GM18873 (cell line): ENCODE data around the gene DLG5.

Source experiments
- ATAC-seq: cut with Tn5 transposase; IDR thresholded peaks from one replicate; pipeline ENCODE4 v1.9.1; 2021; ENCODE audit warnings: mild to moderate bottlenecking, moderate library complexity, moderate number of reproducible peaks; ENCODE audit not compliant: unreplicated experiment, low FRiP score

The DLG5 gene

GRCh38 chr10:77829356-77829755, 97.2 kb downstream of the DLG5 start:
- no peak for ATAC-seq

GRCh38 chr10:77828377-77828776, 98.2 kb downstream of the DLG5 start:
- ATAC-seq = no peak

DNA sequence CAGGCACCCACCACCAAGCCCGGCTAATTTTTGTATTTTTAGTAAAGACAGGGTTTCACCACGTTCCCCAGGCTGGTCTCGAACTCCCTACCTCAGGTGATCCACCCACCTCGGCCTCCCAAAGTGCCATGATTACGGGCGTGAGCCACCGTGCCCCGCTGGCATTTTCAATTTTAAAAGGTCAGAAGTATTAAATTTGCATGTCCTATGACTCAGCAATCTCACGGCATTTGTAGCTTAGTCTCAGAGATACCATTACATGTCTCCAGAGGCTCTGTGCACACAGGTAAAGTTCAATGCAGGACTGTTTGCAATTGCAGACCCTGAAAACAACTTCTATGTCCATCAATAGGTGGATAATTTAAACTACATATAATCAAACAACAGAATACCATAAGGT, 99.2 kb downstream of the DLG5 start:
- ATAC-seq = no peak

DNA sequence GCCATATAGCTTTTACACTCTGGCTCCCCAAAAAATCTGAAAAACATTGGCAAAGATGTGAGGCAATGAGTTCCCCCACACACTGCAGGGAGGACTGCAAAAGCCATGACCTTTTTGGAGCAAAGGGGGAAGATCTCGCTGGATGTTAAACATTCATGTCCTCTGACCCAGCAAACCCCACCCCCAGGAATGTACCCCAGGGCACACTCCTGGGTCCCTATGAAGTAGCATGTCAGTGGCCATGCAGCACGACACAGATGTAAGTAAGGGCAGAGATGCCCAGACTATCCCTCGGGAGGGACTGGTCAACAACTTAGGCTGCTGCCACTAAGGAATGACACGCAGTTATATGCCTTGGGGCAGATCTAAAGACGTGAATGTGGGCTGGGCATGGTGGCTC, 100.6 kb downstream of the DLG5 start:
- ATAC-seq = no peak

DNA sequence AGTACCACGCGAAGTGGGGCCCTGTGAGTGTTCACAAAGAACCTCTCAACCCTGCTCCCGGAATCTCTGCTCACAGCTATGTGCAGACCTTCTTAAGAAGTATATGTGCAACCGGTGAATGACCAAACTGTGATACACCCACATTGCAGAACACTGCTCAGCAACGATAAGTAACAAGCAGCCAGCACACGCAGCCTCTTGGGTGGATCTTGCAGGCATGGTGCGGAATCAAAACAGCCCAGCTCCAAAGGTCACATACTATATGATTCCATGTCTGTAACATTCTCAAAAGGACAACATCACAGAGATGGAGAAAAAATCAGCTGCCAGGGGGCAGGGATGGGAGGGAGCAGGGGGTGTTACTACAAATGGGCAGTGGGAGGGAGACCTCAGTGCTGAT, 101.6 kb downstream of the DLG5 start:
- no peak for ATAC-seq

DNA sequence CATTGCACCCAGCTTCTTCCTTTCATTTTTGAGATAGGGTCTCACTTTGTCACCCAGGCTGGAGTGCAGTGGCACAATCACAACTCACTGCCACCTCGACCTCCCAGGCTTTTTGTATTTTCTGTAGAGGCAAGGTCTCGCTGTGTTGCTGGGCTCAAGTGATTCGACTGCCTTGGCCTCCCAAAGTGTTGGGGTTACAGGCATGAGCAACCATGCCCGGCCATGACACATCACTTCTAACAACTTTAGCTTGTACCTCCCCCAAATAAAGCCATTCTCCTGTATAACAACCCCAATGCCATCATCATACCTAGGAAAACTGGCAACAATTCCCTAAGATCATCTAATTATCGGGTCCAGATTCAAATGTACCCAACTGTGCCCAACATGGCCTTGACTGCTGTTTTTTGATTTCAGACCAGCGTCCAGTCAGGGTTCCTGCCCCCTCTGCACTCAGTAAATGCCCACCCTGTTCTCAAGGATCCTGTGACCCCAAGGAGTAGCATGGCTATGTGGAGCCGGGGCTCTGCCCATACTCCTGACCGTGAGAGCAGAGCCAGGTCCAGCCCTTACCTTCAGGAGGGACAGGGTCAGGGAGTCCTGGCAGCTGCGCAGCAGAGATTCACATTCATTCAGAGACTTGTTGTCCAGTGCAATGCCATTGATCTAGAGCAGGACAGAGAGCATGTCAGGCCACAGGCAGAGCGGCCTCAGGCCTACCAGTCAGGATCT, 102.6 kb downstream of the DLG5 start:
- no peak for ATAC-seq

- ATAC-seq = no peak
Observed at GRCh38 chr10:77821551-77821950, 105.0 kb downstream of the DLG5 start.

DNA sequence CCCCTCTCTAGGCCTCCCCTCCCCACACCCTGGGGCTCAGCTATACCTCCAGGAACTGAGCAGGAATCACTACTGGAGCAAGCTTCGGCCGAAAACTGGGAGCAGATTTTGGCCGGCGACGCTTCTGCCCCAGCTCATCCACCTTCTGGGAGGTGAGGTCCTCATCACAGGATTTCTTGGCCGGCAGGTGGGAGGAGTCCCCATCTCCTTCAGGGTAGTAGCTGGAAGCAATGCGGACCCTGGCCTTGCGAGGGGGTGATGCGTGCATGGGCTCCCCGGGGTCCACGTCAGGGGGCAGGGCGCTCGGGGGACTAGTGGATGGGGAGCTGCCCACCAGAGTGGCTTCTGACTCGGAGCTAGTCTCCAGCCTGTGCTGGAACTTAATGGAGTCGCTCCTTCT, 105.5 kb downstream of the DLG5 start:
- no peak for ATAC-seq

DNA sequence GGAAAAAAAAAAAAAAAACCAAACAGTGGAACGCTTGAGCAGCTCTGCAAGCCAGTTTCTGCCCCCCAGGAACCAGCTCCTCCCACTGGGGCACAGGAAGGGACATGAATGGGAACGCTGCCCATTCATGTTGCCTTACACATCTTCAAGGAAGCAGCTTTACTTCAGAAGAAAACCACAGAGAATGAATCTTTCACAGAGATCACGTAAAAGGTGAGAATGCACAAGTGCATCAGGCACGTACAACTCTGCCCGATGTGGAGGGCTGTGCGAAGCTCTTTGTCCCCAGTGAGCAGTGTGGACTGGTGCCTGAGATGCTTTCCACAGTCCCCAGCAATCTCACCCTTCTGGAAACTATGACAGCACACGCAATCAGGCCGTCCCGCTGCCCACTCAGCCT, 106.2 kb downstream of the DLG5 start:
- no peak for ATAC-seq

DNA sequence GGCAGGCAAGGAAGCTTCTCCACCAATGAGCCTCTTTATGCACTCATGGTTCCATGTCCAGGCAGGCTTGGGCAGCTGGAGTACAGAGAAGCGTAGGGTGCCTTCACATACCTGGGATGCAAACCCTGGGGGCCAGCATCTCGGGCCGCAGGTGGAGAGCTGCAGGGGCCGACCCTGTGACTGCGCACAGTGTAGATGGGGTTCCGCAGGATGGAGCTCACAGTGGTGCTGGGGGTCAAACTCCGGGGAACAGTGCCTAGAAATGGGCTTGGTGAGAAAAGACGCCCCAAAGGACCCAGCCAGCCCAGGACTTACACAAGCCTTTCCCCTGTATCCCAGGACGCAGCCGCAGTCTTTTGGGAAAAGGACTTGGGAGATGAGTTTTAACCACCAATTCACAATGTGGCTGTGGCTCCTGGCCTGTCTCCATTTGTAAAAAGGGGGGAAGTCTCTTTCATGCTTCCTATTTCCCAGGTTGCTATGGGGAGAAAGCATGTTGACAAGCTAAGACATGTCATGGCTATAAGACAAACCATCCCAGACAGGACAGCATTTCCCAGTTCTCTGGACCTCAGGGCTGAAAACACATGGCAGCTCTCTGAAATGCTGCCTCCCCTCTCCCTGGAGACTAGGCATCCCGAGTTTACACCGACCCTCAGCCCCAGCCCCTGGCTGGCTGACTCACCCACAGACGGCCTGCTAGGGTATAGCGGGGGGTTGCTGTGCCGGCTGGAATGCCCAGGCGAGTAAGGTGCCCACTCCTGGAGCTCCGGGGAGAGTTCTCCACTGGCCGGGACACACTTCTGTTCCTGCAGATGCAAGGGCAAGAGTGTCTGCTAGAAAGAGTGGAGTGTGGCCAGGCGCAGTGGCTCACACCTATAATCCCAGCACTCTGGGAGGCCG, 107.1 kb downstream of the DLG5 start:
- no peak for ATAC-seq

GRCh38 chr10:77818378-77818777, 108.2 kb downstream of the DLG5 start:
- no peak for ATAC-seq

DNA sequence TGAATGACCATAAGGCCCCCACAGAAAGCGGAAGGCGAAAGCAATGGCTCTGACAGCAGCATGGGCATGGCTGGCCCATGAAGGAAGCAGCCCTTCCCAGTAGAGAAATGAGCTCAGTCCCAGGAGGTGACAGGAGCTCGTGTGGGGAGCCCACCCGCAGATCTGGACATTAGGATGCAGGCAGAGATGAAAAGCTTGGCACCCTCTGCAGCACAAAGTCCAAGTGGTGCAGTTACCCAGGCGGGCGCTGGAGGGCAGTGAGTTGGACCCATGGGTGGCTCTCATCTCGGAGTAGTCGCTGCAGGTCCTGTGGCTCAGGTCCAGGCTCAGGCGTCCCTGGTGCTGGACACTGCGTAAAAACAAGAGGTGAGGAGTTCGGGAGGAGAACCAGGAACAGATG, 109.0 kb downstream of the DLG5 start:
- no peak for ATAC-seq

GRCh38 chr10:77816311-77816710, 110.2 kb downstream of the DLG5 start:
- ATAC-seq = no peak

GRCh38 chr10:77812741-77813140, 113.8 kb downstream of the DLG5 start:
- ATAC-seq = no peak

DNA sequence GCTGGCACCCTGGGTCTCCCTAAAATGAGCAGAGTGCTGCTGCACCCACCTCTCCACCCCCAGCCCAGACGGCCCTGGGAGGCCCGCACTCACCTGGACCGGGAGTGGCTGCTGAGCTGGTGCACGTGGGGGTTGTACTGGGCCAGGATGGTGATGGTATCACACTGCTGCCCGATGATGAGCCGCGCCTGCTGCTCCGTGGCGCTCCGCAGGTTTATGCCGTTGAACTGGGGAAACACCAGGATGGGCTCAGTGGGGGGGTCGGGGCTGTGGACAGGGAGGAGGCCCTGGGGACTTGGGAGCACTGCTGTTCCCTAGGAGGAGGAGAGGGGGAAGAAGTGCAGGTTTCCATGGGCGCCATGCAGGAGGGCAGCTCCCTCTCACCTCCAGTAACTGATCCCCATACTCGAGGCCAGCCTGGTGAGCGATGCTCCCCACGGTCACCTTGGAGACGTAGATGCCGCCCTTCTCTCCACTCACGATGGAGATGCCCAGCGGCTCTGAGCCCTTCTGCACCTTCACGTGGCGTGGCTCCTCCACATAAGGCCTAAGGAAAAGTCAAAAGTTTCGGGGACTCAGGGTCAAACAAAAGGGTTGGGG, 114.6 kb downstream of the DLG5 start:
- no peak for ATAC-seq

DNA sequence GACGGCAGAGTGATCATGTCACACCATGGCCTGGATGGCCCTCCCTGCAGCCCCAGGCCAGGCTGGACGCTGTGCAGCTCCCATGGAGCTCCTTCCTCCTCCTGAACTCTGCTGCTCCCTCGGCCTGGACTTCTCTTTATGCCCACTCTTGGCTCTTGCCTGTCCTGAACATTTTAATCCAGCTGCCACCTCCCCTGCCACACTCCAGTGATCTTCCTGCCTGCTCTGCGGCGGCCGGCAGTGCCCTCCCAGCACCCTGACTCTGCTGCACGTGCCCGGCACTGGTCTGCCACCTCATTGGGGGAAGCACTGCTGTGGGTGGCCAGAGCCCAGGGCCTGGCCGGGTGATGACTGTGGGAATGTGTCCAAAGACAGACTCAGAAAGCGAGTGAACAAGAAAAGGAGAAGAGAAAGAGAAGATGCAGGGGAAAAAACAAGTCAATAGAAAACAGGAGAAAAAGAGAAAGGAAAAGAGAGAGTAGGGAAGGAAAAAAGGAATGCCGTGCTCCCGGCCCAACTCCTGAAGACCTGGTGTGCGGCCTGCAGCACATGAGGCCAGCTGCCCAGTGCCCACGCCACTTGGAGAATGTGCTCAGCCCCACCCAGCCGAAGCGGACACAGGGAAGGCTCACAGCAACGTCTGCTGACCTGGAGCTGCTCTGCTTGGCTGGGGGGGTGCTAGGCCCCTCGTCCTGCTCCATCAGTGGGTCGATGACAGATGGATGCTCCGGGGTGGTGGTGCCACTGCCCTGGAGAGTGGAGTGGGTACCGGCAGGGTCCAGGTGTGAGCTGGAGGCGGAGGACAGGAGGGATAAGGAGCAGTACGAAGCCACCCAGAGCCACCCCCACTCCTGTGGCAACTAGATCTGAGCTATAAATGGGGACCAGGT, 115.9 kb downstream of the DLG5 start:
- ATAC-seq = no peak

DNA sequence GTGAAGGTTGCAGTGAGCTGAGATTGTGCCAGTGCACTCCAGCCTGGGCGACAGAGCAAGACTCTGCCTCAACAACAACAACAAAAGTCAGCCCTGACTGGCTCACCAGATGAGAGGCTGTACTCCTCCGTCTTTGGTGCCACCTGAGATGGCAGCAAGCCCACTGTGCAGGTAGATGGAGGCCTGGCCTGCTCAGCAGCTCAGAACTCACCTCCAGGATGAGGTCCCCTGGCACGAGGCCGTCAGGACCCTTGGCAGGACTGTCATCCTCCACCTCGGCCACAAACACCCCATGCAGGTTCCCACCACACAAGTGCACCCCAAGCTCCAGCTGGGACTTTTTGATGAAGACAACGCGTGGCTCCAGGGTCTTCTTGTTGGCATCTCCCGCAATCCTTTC, 117.2 kb downstream of the DLG5 start:
- no peak for ATAC-seq

GRCh38 chr10:77807706-77808105, 118.8 kb downstream of the DLG5 start:
- no peak for ATAC-seq

DNA sequence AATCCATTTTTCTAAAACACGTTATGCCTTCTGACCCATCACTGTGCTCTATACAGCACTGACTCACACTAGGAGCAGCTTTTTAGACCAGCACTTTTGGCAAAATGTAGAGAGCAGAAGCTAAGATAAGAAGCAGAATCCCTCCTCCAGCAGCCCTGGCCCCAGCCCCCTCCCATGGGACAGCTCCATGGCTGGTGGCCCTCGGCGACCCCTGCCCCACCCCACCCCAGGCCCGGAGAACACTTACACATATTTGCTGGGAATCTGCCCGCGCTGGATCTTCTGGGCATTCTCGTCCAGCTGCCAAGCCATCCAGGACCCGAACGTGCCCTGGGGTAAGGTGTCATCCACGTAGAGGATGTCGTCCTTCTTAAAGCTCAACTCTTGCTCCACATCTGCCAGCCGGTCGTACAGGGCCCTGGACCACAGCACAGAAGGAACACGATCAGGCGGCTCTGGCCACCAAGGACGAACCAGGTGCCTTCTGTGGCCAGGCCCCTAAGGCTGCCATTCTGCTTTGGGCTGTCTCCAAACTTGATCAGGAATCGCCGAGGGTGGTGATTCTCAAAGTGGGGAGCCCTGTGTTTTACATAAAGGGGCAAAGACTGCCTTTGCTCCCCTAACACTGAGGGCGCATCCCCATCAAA, 119.9 kb downstream of the DLG5 start:
- no peak for ATAC-seq

DNA sequence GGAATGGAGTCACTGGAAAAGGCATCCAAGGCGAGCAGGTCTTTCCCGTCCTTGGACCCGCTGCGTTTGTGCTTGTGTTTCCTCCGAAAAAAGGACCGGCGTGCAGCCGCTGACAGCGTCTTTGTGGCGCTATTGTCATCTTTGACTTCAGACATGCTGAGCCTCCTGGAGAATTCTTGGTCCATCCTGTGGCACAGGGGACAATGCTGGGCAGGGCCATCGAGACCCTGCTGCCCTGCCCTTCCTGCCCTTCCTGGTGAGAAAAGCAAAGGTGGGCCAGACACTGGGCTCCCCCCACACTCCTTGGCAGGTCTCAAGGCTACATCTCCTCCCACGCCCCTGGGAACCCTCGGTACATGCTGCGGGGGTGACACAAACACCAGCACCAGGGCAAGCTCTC, 120.9 kb downstream of the DLG5 start:
- ATAC-seq = no peak
